NCI-H460 (cell line): ENCODE measurements around the gene FOXF1. TPM values are rescaled to one million over a fixed set of nuclear protein-coding genes. Genes with fewer than 3 reads are reported as not detected.

Experiments
- DNase-seq: peaks from one replicate; pipeline ENCODE4 v3.0.0-alpha.2; 2016; ENCODE audit warnings: low read depth; ENCODE audit errors: extremely low read depth
- polyA plus RNA-seq: library from polyadenylated mRNA; depleted of rRNA; stranded (reverse); fragments of >200 nt; gene quantifications from 2 replicates; pipeline ENCODE4 v1.2.3, GENCODE V29; 2014; cell fraction: nucleus; rRNA removed
- total RNA-seq: library from RNA; depleted of rRNA; stranded (reverse); fragments of >200 nt; shearing (Covaris generic); gene quantifications from 2 replicates; pipeline ENCODE4 v1.2.3, GENCODE V29; 2014; rRNA removed

The FOXF1 gene
- 8.2 and 8.9 TPM in 2 replicates for total RNA-seq
- polyA plus RNA-seq = 7.8 and 8.4 TPM in 2 replicates

DNA sequence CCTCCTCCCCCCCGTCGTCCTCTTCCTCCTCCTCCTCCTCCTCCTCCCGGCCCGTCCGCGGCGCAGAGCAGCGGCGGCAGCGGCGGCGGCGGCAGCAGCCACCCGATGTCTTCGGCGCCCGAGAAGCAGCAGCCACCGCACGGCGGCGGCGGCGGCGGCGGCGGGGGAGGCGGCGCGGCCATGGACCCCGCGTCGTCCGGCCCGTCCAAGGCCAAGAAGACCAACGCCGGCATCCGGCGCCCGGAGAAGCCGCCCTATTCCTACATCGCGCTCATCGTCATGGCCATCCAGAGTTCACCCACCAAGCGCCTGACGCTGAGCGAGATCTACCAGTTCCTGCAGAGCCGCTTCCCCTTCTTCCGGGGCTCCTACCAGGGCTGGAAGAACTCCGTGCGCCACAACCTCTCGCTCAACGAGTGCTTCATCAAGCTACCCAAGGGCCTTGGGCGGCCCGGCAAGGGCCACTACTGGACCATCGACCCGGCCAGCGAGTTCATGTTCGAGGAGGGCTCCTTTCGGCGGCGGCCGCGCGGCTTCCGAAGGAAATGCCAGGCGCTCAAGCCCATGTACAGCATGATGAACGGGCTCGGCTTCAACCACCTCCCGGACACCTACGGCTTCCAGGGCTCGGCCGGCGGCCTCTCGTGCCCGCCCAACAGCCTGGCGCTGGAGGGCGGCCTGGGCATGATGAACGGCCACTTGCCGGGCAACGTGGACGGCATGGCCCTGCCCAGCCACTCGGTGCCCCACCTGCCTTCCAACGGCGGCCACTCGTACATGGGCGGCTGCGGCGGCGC lies at the start of gene FOXF1:
Gene FOXF1, plus strand, starts transcription at position 63 of the 797 bp plus-strand sequence. Its CDS starts 43 bp downstream, at position 106.
- no peak for DNase-seq

DNA sequence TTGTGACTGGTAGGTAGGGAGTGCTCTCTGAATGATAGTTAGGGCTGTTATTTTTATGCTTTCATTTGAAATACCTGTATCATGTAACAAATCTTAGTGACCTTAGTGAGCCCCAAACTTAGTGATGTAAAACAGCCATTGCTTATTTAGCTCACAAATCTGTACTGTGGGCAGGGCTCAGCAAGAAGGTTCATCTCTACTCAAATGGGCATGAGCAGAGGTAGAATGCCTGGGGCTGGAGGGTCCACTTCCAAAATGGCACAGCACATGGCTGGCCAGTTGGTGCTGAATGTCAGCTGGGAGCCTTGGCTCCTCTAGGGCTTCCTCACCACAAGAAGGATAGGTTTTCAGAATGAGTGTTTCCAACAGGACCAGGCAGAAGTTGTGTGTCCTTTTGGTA lies 49.3 kb upstream of the FOXF1 start:
- no peak for DNase-seq

- DNase-seq = no peak
These were observed 47.8 kb upstream of the FOXF1 start for GRCh38 chr16:86462334-86463084.

- DNase-seq = no peak
These were observed 46.3 kb upstream of the FOXF1 start for GRCh38 chr16:86464044-86464443.

DNA sequence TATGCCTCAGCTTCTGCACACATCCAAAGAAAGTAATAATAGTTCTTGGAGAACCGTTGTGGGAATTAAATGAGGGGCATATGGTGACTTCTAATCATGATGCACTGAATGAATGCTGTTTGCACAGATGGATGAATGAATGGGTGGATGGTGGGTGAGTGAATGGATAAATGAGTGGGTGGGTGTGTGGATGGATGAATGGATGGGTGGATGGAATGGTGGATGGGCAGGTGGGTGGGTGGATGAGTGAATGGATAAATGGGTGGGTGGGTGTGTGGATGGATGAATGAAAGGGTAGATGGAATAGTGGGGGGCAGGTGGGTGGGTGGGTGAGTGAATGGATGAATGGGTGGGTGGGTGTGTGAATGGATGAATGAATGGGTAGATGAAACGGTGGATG lies 44.9 kb upstream of the FOXF1 start:
- no peak for DNase-seq

GRCh38 chr16:86466696-86467406 lies 43.5 kb upstream of the FOXF1 start:
- peak; percentile 82 for DNase-seq

- DNase-seq = no peak
These were observed 42.8 kb upstream of the FOXF1 start for GRCh38 chr16:86467490-86467889.

- no peak for DNase-seq
These were observed 39.4 kb upstream of the FOXF1 start for GRCh38 chr16:86470964-86471363.

- DNase-seq = no peak
These were observed 38.4 kb upstream of the FOXF1 start for GRCh38 chr16:86471896-86472295.

GRCh38 chr16:86472366-86472765 lies 38.0 kb upstream of the FOXF1 start:
- DNase-seq = no peak

GRCh38 chr16:86476956-86477534 lies 33.3 kb upstream of the FOXF1 start:
- peak; percentile 45 for DNase-seq

DNA sequence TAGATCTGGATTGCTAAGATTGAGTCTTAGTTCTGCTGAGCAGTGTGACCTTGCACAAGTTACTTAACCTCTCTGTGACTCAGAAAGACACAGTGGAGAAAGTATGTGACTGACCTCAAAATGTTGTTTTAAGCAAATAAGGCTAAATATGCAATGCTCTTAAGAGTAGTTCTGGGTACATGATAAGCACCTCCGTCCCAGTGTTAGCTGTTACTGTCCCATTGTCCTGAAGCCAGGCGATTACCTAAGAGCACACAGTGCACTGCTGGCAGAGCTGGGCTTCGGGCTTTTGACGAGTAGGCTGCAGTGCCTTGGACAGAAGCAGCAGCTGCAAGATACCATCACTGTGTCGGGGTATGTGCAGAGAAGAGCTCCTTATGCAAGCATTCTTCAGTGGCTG lies 32.7 kb upstream of the FOXF1 start:
- no peak for DNase-seq

DNA sequence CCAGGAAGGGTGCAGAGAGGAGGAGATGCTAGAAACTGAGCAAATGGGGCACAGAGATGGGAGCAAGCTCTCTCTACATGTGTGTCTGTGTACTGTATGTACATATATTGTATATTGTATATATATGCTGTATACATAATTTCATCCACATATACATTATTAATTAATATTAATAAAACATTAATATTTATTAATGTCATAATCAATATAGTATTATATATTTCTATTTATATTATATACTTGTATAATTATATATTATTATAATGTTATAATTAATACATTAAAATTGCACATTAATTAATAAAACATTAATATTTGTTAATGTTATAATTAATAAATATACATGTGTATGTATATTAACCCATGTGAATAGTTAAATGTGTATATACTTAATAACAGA lies 31.5 kb upstream of the FOXF1 start:
- no peak for DNase-seq

GRCh38 chr16:86479419-86479818 lies 30.9 kb upstream of the FOXF1 start:
- no peak for DNase-seq

- DNase-seq = no peak
These were observed 29.9 kb upstream of the FOXF1 start for GRCh38 chr16:86480444-86480843.

DNA sequence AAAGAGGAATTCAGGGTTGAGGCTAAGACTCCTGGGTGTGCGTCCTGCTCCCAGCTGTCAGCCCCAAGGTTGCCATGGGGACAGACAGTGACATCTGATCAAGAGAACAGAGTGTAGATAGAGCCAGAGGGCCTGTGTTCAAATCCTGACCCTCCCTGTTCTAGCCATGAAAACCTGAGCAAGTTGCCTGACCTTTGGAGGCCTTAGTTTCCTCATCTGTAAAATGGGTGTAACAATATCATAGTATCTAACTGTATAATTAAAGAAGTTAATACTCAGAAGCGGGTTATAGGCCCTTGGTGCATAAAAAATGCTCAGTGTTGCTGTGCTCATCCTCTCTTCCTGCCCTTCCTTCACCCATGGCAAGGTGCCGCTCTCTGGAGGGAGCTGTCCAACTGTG lies 28.7 kb upstream of the FOXF1 start:
- no peak for DNase-seq

GRCh38 chr16:86484240-86484639 lies 26.1 kb upstream of the FOXF1 start:
- DNase-seq = no peak

DNA sequence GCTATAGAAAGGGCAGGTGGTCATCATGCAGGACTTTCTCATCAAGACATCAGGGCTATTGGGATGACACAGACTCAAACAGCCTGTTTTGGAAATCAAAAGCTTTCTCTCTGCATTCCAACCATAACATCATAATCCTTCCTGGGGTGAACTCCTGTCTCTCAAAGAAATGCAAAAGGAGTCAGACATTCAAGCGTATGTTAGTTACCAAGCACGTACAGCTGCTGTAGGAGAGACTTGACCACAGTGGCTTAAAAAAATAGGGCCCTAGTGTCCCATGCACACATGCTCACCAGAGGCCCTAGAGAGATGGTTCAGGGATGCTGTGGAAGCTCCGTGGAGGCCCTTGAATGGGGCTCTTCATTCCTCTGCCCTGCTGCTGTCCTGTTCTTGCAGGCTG lies 24.6 kb upstream of the FOXF1 start:
- no peak for DNase-seq

DNA sequence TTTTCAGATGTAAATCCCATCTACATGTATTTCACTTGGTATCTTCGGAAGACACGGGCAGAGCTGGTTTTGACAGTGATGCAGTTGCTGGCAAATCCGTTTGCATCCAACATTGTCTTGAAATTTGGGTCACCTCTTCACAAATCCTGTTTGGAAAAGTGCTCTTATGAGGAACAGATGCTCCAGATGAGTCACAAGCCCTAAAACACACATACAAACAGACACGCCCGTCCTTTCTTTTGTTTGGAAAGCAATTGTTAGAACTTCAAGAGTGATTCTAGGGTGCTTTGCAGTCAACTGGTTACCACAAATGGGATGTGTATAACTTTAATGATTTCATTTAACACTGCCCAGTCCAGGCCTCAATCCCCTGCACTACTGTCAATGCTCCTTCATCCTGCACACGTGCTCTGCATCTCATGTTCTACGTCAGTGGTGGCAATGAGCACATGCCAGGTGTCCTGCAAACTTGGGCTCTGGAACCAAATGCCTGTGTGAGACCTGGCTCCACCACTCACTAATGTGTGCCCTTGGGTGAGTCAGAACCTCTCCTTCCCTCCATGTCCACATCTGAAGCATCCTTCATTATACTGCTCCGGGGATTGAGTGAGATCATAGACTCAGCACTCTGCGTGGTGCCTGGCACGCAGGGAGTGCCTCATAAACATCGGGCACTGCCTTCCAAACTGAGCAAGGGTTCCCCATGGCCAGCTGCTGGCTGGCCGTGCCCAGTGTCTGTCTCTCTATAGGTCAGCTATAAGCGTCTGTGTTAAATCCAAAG lies 19.3 kb upstream of the FOXF1 start:
- DNase-seq = no peak

- no peak for DNase-seq
These were observed 18.7 kb upstream of the FOXF1 start for GRCh38 chr16:86491640-86492023.
